Caco-2 (cell line): Measurements from ENCODE around the gene DNAJA3. TPM values are rescaled to one million over a fixed set of nuclear protein-coding genes. Genes with fewer than 3 reads are reported as not detected.

Source experiments
- BruUV-seq: library from RNA; stranded (reverse); fragments of 400-500 nt; replicated peaks from 2 replicates; lab custom pipeline; 2021; lab: Mats Ljungman, UMichigan
- CTCF ChIA-PET: fragments of 300-600 bp; sonication (Branson Sonifier 250); formaldehyde crosslinking; loops from one replicate; lab custom pipeline; 2022; ENCODE audit warnings: antibody characterized with exemption; lab: Charles Lee
- POLR2A ChIA-PET: fragments of 300-600 bp; sonication (Branson Sonifier 250); formaldehyde crosslinking; loops from one replicate; lab custom pipeline; 2022; ENCODE audit warnings: antibody characterized with exemption; lab: Charles Lee
- DNase-seq, 2 experiments: peaks; one replicate each; pipeline versions ENCODE4 v3.0.0 to v3.0.0-alpha.2; 2020 to 2022
- H3K27me3 ChIP-seq: replicated peaks from 2 replicates; pipeline ENCODE4 v1.6.0; 2011; ENCODE audit warnings: low read length; ENCODE audit not compliant: control insufficient read depth, insufficient read depth
- H3K36me3 ChIP-seq: 2 replicates; pipeline ENCODE4 v1.5.1; 2011; ENCODE audit warnings: low read length; ENCODE audit not compliant: control insufficient read depth, insufficient read depth
- H3K4me1 ChIP-seq: fragments of 250-450 bp; sonication (Bioruptor Pico); 2 replicates; pipeline ENCODE4 v1.5.1; 2020; ENCODE audit warnings: mild to moderate bottlenecking
- H3K4me3 ChIP-seq: 2 replicates; pipeline ENCODE4 v1.5.1; 2011; ENCODE audit warnings: low read depth, mild to moderate bottlenecking, control low read depth, low read length
- H3K9me3 ChIP-seq: fragments of 250-450 bp; sonication (Bioruptor Pico); 2 replicates; pipeline ENCODE4 v1.5.1; 2020; ENCODE audit warnings: mild to moderate bottlenecking, moderate library complexity
- H3K27ac Mint-ChIP-seq: one replicate; pipeline ENCODE4 v1.8.0; 2022; ENCODE audit warnings: mixed read lengths; ENCODE audit not compliant: unreplicated experiment
- H3K27me3 Mint-ChIP-seq: one replicate; pipeline ENCODE4 v1.8.0; 2022; ENCODE audit warnings: mixed read lengths; ENCODE audit not compliant: insufficient read depth, unreplicated experiment
- H3K36me3 Mint-ChIP-seq: one replicate; pipeline ENCODE4 v1.8.0; 2022; ENCODE audit warnings: mild to moderate bottlenecking, mixed read lengths; ENCODE audit not compliant: insufficient read depth, unreplicated experiment
- H3K4me1 Mint-ChIP-seq: one replicate; pipeline ENCODE4 v1.8.0; 2022; ENCODE audit warnings: low read depth, mixed read lengths; ENCODE audit not compliant: unreplicated experiment
- H3K4me3 Mint-ChIP-seq: one replicate; pipeline ENCODE4 v1.8.0; 2022; ENCODE audit warnings: mild to moderate bottlenecking, moderate library complexity, mixed read lengths; ENCODE audit not compliant: unreplicated experiment
- H3K9me3 Mint-ChIP-seq: one replicate; pipeline ENCODE4 v1.8.0; 2022; ENCODE audit warnings: mixed read lengths; ENCODE audit not compliant: unreplicated experiment
- intact Hi-C: fragments of 100-400 bp; cut with micrococcal nuclease; formaldehyde crosslinking; loops from one replicate; pipeline ENCODE4 v1.10.0; 2022; ENCODE audit not compliant: unreplicated experiment
- total RNA-seq: library from RNA; stranded (reverse); gene quantifications from 2 replicates; pipeline ENCODE4 v1.2.3, GENCODE V29; 2022
- TF ChIP-seq, protein P1 (sequence below), 2 experiments: fragments of 200-600 bp in 1 of 2; IDR thresholded peaks; 1 replicate in 1 of 2; 2 replicates in 1 of 2; pipeline versions ENCODE4 v1.5.1 to v1.8.0; 2011 to 2022; ENCODE audit warnings: antibody characterized with exemption in 1 of 2, control low read depth in 1 of 2, inconsistent platforms in 1 of 2, low read depth in 1 of 2, low read length in 1 of 2, mild to moderate bottlenecking in 1 of 2, moderate library complexity in 1 of 2; ENCODE audit not compliant: insufficient read depth in 1 of 2, severe bottlenecking in 1 of 2, unreplicated experiment in 1 of 2

The DNAJA3 gene
- total RNA-seq, 1 experiment from 2014 or later, result 77.1 TPM

DNA sequence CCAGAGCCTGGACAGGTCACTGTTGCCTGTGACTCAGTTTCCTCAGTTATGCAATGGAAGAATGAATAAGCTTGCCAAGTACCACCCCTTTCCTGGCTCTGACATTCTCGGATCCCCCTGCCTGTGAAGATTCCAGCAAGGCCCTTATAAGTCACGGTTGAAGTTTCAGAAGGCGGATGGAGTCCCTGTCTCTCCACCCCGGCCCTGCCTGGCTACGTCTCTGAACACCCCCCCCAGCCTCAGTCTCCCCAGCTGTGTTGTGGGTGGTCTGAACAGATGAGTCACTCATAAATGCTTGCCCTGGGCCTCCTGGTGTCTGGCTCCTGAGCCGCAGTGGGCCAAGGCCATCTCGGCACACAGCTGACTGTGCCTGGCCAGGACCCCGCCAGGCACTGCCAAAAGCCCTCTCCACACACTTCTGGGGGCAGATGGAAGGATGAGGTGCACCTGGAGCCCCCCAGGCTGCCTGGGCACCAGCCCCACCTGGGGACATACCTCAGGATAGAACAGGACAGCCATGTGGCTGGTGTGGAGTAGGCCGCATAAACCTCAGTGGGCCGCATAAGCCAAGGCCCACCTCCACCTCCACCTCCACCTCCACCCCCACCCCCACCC lies 38.6 kb upstream of the DNAJA3 start:
- POLR2A ChIA-PET, result no interaction called here
- CTCF ChIA-PET, result no interaction called here
- Mint-ChIP-seq H3K36me3 (peaks cover 14% of the 10 kb centered on the region), H3K27me3 (no peaks in the 10 kb centered on the region), H3K4me1 (no peaks in the 10 kb centered on the region), H3K27ac (no peak overlapping the region), H3K4me3 (no peak overlapping the region), H3K9me3 (no peaks in the 10 kb centered on the region)
- no TSS peak for BruUV-seq
- H3K4me3 ChIP-seq, result no peak overlapping the region
- TF ChIP-seq, protein P1, sequence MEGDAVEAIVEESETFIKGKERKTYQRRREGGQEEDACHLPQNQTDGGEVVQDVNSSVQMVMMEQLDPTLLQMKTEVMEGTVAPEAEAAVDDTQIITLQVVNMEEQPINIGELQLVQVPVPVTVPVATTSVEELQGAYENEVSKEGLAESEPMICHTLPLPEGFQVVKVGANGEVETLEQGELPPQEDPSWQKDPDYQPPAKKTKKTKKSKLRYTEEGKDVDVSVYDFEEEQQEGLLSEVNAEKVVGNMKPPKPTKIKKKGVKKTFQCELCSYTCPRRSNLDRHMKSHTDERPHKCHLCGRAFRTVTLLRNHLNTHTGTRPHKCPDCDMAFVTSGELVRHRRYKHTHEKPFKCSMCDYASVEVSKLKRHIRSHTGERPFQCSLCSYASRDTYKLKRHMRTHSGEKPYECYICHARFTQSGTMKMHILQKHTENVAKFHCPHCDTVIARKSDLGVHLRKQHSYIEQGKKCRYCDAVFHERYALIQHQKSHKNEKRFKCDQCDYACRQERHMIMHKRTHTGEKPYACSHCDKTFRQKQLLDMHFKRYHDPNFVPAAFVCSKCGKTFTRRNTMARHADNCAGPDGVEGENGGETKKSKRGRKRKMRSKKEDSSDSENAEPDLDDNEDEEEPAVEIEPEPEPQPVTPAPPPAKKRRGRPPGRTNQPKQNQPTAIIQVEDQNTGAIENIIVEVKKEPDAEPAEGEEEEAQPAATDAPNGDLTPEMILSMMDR (IDR thresholded peaks at IDR 0.05; ENCODE audit: insufficient read depth in 1 of 2, low read depth in 1 of 2, low read length in 1 of 2, severe bottlenecking in 1 of 2, unreplicated experiment in 1 of 2), result no peak
- H3K27me3 ChIP-seq, result no peaks in the 10 kb centered on the region
- intact Hi-C loops, result no loop called here
- peaks cover 13% of the 10 kb centered on the region for H3K4me1 ChIP-seq
- H3K9me3 ChIP-seq, result no peaks in the 10 kb centered on the region
- no peaks in the 10 kb centered on the region for H3K36me3 ChIP-seq
- DNase-seq, result no peak

DNA sequence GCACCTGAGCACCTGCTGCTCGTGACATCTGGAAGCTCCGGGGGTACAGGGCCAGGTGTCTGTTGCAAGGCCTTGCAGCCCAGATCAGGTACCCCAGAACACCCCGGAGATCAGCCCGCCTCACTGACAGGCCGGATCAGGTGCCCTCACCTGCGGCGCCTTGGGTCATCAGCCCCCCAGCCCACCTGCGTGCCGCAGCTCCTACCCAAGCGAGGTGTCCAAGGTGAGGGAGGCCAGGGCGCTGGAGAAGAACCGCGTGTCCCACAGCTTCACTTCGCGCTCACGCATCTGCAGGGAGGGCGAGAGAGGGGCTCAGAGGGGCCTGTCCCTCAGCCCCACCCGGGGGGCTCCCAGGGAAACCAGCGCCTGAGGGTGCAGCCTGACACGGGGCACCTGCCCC lies 37.9 kb upstream of the DNAJA3 start:
- no TSS peak for BruUV-seq
- Mint-ChIP-seq H3K27me3 (no peaks in the 10 kb centered on the region), H3K4me1 (no peaks in the 10 kb centered on the region), H3K27ac (no peak overlapping the region), H3K9me3 (no peaks in the 10 kb centered on the region), H3K4me3 (no peak overlapping the region), H3K36me3 (peaks cover 13% of the 10 kb centered on the region)
- Histone ChIP-seq H3K4me1 (peaks cover 13% of the 10 kb centered on the region), H3K27me3 (no peaks in the 10 kb centered on the region), H3K9me3 (no peaks in the 10 kb centered on the region), H3K36me3 (no peaks in the 10 kb centered on the region), H3K4me3 (no peak overlapping the region)
- POLR2A ChIA-PET, result no interaction called here
- CTCF ChIA-PET, result interaction anchor here (0.7 to 1.5 kb wide), 2 partner anchors 15 to 18 kb away, joined by 3 read pairs; no protein-coding TSS in a partner anchor
- intact Hi-C loops, result no loop called here
- DNase-seq, result no peak
- TF ChIP-seq, protein P1 (IDR thresholded peaks at IDR 0.05; ENCODE audit: insufficient read depth in 1 of 2, low read depth in 1 of 2, low read length in 1 of 2, severe bottlenecking in 1 of 2, unreplicated experiment in 1 of 2), result no peak

DNA sequence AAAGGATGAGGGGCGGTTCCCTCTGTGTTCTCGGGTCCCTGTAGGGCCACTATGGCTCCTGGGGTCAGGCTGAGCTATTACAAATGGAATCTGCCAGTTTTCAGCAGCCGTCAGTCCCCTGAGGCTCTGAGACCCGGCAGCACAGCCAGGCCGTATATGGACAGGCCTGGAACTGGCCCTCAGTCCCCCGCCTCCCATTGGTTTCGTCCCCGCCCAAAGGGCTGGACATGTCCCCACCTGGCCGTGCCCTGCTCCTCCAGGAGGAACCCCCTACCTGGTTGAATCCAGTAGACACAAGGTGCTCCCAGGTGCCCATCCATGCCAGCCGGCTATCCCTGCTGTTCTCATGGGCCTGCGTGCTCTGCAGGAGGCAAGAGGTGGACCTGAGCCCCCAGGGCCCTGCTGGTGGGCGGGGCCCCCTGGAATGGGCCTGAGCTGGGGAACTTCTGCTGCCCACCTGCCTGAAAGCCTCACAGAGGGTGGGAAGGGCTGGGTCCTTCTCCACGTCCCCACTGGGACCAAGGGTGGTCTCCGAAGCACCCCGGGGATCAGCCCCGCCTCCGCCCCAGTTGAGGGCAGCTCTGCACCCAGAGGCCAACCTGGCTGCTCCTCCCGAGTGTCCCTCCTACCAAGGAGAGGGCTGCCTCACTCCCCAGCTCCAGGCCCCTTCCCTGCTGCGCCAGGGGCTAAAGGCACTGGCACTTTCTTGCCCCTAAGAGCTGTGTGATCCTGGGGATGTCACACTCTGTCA lies 37.2 kb upstream of the DNAJA3 start:
- H3K36me3 Mint-ChIP-seq, result peaks cover 7% of the 10 kb centered on the region
- TF ChIP-seq, protein P1 (IDR thresholded peaks at IDR 0.05; ENCODE audit: insufficient read depth in 1 of 2, low read depth in 1 of 2, low read length in 1 of 2, severe bottlenecking in 1 of 2, unreplicated experiment in 1 of 2), result no peak
- BruUV-seq, result no TSS peak
- no peaks in the 10 kb centered on the region for H3K9me3 Mint-ChIP-seq
- intact Hi-C loops, result no loop called here
- no peaks in the 10 kb centered on the region for H3K27me3 Mint-ChIP-seq
- H3K4me1 ChIP-seq, result peaks cover 13% of the 10 kb centered on the region
- DNase-seq, result peak; percentile 35 to 73
- H3K9me3 ChIP-seq, result no peaks in the 10 kb centered on the region
- CTCF ChIA-PET, result interaction anchor here (0.7 to 1.5 kb wide), 2 partner anchors 15 to 19 kb away, joined by 3 read pairs; no protein-coding TSS in a partner anchor
- H3K4me3 ChIP-seq, result no peak overlapping the region
- no peak overlapping the region for H3K4me3 Mint-ChIP-seq
- H3K27me3 ChIP-seq, result no peaks in the 10 kb centered on the region
- POLR2A ChIA-PET, result no interaction called here
- H3K27ac Mint-ChIP-seq, result no peak overlapping the region
- H3K36me3 ChIP-seq, result no peaks in the 10 kb centered on the region
- no peaks in the 10 kb centered on the region for H3K4me1 Mint-ChIP-seq
